WERI-Rb-1 (cell line): ENCODE measurements around the gene SIGLEC5.

Experiments used
- DNase-seq: peaks from one replicate; pipeline ENCODE4 v3.0.0-alpha.2; 2020
- H3K27ac ChIP-seq: fragments of 250-450 bp; sonication (Bioruptor Pico); 2 replicates; pipeline ENCODE4 v1.5.1; 2020; ENCODE audit warnings: mild to moderate bottlenecking, moderate library complexity
- H3K27me3 ChIP-seq: fragments of 250-450 bp; sonication (Bioruptor Pico); 2 replicates; pipeline ENCODE4 v1.5.1; 2021; ENCODE audit warnings: mild to moderate bottlenecking, low read depth, moderate library complexity; ENCODE audit not compliant: insufficient read depth, severe bottlenecking
- H3K36me3 ChIP-seq: fragments of 250-450 bp; sonication (Bioruptor Pico); 2 replicates; pipeline ENCODE4 v1.5.1; 2020; ENCODE audit warnings: mild to moderate bottlenecking, moderate library complexity
- H3K4me3 ChIP-seq: 2 replicates; pipeline ENCODE4 v1.5.1; 2011; ENCODE audit warnings: low read depth, mild to moderate bottlenecking, control low read depth, low read length
- H3K9me3 ChIP-seq: fragments of 250-450 bp; sonication (Bioruptor Pico); 2 replicates; pipeline ENCODE4 v1.5.1; 2021; ENCODE audit warnings: mild to moderate bottlenecking, moderate library complexity; ENCODE audit not compliant: severe bottlenecking
- CTCF ChIP-seq: IDR thresholded peaks from 2 replicates; pipeline ENCODE4 v1.5.1; 2011; ENCODE audit warnings: low read depth, mild to moderate bottlenecking, control low read depth, inconsistent platforms, low read length

The SIGLEC5 gene

DNA sequence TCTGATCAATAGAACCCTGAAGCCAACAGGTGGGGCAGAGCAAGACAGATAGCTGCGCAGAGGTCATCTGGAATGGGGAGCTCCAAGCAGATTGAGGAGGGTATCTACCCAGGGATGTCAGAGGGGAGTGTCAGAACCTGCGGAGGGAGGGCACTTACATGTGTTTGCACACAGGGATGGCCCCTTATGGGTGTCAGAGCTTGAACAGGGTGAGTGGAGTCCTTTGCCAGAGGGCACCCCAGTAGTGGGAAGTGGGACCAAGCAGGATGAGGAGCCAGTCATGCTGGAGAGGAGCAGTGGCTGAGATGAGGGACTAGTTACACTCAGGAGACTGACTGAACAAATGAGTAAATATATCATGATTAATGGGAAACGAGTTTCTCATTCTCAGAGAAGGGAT is 33.4 kb upstream of the SIGLEC5 start:
- Histone ChIP-seq H3K27me3 (peaks cover 79% of the 10 kb centered on the region), H3K4me3 (no peak overlapping the region), H3K27ac (no peak overlapping the region), H3K9me3 (peaks cover 3% of the 10 kb centered on the region), H3K36me3 (no peaks in the 10 kb centered on the region)
- TF ChIP-seq CTCF, result no peak
- no peak for DNase-seq

DNA sequence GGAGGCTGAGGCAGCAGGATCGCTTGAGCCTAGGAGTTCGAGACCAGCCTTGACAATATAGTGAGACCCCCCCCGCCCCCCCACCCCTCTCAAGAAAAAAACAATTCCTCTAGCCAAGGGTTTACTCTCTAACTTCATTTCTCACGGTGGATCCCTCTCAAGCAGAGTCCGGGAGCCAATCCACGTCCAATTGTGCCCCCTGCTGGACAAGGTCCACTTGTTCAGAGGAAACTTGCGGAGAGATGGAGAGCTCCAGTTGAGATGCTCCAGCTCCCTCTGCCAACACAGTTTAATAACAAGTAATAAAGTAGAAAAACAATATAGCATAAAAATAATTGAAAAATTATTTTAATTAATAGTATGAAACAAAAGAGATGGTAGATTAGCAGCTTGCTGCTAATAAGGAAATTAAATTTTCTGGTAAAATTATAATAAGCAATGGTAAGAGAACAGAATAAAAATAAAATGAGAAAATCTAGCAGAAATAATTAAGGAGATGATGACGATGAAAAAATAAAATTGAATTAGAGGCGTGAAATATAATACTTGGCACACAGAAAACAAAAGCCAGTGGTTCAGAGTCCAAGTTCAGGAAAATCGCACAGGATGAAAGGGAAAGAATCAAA is 30.9 kb upstream of the SIGLEC5 start:
- Histone ChIP-seq H3K36me3 (no peaks in the 10 kb centered on the region), H3K4me3 (no peak overlapping the region), H3K27me3 (peaks cover 78% of the 10 kb centered on the region), H3K27ac (no peak overlapping the region), H3K9me3 (peaks cover 3% of the 10 kb centered on the region)
- peak; percentile 62 for TF ChIP-seq CTCF
- DNase-seq, result peak; percentile 72

DNA sequence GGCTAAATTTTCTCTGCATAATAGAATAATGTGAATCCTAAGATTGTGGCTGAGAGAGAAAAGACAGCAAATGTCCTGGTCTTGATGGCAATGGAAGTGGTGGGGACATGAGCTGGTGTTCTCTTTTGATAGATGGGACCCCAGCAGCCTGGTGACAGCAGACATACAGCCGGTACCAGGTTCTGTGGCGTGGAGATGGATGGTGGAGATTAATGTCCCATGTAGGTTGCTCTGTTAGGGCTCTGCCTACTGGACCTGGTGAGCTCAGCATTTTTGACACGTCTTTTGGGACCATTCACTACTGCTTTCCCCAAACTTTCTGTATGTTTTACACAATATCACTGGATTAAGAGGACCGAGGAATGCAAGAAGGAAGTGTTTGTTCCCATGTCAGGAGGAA is 24.6 kb upstream of the SIGLEC5 start:
- Histone ChIP-seq H3K27ac (no peak overlapping the region), H3K4me3 (no peak overlapping the region), H3K9me3 (no peaks in the 10 kb centered on the region), H3K27me3 (peaks cover 77% of the 10 kb centered on the region), H3K36me3 (no peaks in the 10 kb centered on the region)
- no peak for DNase-seq
- no peak for TF ChIP-seq CTCF

DNA sequence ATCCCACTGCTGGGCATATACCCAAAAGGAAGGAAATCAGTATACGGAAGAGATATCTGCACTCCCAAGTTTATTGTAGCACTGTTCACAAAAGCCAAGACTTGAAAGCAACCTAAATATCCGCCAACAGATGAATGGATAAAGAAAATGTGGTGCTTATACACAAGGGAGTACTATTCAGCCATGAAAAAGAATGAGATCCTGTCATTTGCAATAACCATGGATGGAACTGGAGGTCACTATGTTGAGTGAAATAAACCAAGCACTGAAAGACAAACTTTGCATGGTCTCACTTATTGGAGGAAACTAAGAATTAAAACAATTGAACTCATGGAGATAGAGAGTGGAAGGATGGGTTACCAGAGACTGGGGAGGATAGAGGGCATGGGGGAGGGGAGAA is 23.0 kb upstream of the SIGLEC5 start:
- TF ChIP-seq CTCF, result no peak
- Histone ChIP-seq H3K4me3 (no peak overlapping the region), H3K27me3 (peaks cover 79% of the 10 kb centered on the region), H3K27ac (no peak overlapping the region), H3K9me3 (no peaks in the 10 kb centered on the region), H3K36me3 (no peaks in the 10 kb centered on the region)
- no peak for DNase-seq

DNA sequence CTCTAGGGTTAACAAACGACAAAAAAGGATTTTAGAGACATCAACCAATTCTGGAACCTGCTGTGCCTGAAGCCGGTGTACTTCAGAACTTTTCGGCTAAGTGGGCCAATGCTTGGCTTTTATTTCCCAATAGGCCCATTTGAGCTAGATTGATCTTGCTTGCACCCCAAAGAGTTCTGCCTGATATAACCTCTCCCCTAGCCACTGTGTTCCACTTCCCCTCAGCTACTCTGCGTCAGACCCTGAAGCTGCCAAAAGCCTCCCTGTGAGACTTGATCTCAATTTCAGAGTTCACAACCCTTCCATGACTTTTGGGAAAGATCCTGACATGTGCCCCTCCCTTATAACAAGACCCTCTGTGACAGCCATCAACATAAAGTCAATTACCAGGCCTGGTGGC is 22.1 kb upstream of the SIGLEC5 start:
- DNase-seq, result no peak
- peaks cover 78% of the 10 kb centered on the region for H3K27me3 ChIP-seq
- TF ChIP-seq CTCF, result no peak
- no peaks in the 10 kb centered on the region for H3K36me3 ChIP-seq
- no peaks in the 10 kb centered on the region for H3K9me3 ChIP-seq
- no peak overlapping the region for H3K4me3 ChIP-seq
- no peak overlapping the region for H3K27ac ChIP-seq

DNA sequence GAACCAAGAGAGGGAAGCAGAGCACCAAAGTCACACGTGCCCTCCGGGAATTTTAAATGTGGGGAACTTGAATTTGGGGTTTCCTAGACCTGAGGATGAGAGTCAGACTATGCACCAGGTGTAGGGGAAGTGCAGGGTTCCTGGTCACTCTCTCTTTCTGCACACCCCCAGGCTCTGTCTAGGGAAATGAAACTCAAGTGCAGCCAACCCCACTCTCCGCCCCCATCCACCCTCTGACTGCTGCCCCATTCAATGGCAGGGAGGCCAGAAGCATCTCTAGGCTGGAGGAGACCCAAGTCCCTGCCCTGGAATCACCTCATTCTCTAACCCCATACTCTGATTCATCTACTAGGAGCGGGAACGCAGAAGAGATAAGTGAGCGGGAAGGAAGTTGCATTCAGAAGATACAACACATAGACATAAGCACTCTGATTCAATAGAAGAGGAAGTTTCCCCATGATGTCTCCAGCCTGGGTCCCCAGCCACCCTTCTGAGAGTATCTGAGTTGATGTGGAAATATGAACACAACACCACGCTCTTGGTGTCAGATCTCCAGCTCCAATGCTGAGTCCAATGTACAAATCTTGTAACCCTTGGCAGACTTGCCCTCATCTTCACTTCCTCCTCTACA is 21.1 kb upstream of the SIGLEC5 start:
- Histone ChIP-seq H3K27me3 (peaks cover 78% of the 10 kb centered on the region), H3K4me3 (no peak overlapping the region), H3K27ac (no peak overlapping the region), H3K9me3 (no peaks in the 10 kb centered on the region), H3K36me3 (no peaks in the 10 kb centered on the region)
- no peak for TF ChIP-seq CTCF
- no peak for DNase-seq
